IPS DF 19.7 (cell line): ENCODE data around the gene AP5S1.
"Not testable (repeated sequence)": the region's sequence is repeated elsewhere in the genome, so short reads cannot be mapped to it uniquely, and the experiment has no call there.

Experiments
- DNase-seq: peaks from one replicate; pipeline ENCODE4 v3.0.0-alpha.2; 2013; ENCODE audit warnings: low read depth, low spot score

Gene AP5S1

DNA sequence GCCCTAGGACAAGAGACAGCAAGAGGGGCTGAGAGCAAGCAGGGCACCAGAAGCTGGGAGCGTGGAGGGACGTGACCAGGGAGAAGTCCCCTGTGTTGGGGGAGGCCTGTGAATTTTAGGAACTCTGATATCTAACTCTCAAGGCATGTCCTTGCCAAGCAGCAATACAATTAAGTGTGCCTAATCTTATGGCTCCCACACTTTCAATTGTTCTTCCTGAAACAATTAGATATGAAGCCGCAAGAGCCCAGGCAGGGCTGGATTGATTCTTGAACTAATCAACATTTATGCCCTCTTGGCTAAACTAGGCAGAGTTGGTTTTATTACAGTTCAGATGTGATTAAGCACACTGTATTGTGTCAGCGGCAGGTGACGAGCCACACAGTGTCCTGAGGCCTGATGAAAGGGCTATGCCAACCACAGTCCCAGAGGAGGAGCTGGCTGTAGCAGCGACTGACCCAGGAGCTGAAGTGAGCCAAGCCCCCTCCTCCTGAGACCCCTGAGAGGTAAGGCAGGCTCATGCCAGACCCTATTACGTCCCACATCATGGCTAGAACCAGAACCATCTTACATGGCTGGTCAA is 22.1 kb downstream of the AP5S1 start:
- no peak for DNase-seq

DNA sequence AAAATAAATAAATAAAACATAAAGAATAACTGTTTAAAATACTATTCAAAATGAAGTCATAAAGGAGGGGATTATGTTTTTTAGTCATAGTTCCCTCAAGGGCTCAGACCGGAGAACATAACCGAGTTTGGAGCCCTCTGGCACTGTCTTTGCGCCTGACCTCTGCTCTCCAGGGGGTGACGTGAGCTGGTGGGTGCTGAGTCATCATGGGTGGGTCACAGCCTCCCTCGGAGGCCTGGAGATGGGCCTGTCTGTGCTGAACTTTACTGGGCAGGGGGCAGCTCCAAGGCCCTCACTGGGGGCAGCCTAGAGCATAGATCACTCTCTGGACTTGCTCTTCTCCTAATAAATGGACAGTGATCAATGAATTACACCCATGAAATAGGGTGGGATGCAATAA is 23.1 kb downstream of the AP5S1 start:
- DNase-seq, result no peak

- not testable (repeated sequence) for DNase-seq
Measured at GRCh38 chr20:3843990-3844619, 23.8 kb downstream of the AP5S1 start.

- no peak for DNase-seq
Measured at GRCh38 chr20:3846378-3846739, 26.0 kb downstream of the AP5S1 start.

DNA sequence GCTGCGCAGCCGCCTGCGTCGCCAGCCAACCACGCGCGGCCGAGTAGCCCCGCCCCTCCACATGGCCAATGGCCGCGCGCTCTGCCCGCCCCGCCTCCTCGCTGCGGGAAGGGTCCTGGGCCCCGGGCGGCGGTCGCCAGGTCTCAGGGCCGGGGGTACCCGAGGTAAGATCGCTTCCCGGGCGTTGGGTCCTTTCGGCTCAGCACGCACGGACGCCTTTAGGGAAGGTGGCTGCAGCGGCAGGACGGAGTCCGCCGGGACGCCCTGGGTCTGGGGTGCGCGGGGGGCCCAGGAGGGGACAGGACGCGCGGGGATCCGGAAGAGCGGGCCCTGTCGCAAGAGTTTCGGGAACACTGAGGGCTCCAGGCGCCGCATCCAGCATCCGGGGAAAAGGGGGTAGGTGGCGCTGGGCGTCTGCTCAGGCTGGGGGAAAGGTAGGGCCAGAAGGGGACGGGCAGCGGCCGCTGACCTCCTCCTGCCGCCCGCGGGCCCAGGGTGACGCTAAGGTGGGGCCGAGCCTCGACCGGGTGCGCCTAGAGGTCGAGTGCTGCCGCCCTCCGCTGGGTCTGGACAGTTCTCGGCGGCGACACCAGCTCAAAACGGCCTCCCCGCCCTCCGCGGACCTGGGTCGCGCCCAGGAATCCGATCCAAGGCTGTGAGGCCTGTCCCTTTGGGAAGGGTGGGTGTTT is 26.5 kb downstream of the AP5S1 start, which contains the start of gene MAVS:
Gene MAVS (plus strand): TSS at position 95 of the 689 bp plus-strand sequence. CDS start 7,791 bp downstream, outside the sequence.
- no peak for DNase-seq

- DNase-seq, result no peak
Measured at GRCh38 chr20:3847429-3847940, 27.1 kb downstream of the AP5S1 start.

- no peak for DNase-seq
Measured at GRCh38 chr20:3848565-3848964, 28.2 kb downstream of the AP5S1 start.

DNA sequence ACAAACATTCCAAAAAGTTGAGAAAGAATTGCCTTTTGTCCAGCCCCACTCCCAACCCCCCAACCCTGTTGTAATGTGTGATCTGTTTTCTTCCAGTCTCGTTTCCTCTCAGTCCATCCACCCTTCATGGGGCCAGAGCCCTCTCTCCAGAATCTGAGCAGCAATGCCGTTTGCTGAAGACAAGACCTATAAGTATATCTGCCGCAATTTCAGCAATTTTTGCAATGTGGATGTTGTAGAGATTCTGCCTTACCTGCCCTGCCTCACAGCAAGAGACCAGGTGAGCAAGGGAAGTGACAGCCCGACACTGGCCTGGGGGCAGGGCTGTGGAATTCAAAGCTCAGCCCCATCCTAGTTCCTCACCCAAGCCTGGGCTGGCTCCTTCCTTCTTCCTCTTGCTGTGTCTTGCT is 34.1 kb downstream of the AP5S1 start:
- no peak for DNase-seq

- DNase-seq, result no peak
Measured at GRCh38 chr20:3857405-3857804, 37.1 kb downstream of the AP5S1 start.

DNA sequence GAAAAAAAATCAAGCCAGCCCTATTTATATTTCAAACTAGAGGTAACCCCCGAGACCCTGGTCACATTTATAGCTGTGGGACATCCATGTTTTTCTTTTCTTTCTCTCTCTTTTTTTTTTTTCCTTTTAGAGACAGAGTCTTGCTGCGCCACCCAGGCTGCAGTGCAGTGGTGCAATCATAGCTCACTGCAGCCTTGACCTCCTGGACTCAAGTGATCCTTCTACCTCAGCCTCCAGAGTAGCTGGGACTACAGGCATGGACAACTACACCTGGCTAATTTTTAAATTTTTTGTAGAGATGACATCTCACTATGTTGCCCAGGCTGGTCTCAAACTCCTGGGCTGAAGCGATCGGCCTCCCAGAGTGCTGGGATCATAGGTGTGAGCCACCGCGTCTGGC is 38.3 kb downstream of the AP5S1 start:
- no peak for DNase-seq

- DNase-seq, result no peak
Measured at GRCh38 chr20:3861191-3861590, 40.8 kb downstream of the AP5S1 start.

- DNase-seq, result no peak
Measured at GRCh38 chr20:3862333-3862732, 42.0 kb downstream of the AP5S1 start.

- DNase-seq, result no peak
Measured at GRCh38 chr20:3863317-3863716, 43.0 kb downstream of the AP5S1 start.

DNA sequence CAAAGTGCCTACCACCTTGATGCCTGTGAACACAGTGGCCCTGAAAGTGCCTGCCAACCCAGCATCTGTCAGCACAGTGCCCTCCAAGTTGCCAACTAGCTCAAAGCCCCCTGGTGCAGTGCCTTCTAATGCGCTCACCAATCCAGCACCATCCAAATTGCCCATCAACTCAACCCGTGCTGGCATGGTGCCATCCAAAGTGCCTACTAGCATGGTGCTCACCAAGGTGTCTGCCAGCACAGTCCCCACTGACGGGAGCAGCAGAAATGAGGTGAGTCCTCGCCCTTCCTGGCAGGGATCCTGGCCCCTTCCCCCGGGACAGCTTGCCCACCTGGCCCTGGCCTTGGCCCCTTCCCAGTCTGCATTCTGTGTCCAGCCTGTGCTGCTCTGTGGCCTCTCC is 44.2 kb downstream of the AP5S1 start:
- no peak for DNase-seq

DNA sequence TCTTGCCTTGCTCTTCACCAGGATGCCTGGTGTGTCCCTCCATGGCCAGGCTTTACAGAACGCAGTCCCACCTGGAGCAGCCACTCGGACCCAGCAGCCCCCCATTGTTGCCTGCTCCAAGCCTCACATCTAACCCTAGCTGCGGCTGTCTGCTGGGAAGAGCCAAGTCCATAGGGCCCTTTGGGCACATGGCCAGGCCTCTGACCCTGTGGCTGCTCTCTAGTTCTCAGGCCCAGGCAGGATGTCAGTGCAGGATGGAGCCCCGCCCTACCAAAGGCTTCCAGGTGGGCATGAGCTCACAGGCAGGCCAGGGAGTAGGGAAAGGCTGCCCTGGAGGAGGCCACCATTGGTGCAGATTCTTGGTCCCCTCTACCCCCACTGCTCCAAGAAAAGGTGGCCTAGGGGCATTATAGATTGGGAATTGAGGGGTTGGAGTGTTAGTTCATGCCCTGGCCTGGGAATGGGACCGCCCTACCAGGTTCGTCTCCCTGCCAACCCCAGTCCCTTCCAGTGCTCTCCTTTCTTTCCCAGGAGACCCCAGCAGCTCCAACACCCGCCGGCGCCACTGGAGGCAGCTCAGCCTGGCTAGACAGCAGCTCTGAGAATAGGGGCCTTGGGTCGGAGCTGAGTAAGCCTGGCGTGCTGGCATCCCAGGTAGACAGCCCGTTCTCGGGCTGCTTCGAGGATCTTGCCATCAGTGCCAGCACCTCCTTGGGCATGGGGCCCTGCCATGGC is 45.0 kb downstream of the AP5S1 start:
- DNase-seq, result no peak

- no peak for DNase-seq
Measured at GRCh38 chr20:3865887-3866407, 45.6 kb downstream of the AP5S1 start.

DNA sequence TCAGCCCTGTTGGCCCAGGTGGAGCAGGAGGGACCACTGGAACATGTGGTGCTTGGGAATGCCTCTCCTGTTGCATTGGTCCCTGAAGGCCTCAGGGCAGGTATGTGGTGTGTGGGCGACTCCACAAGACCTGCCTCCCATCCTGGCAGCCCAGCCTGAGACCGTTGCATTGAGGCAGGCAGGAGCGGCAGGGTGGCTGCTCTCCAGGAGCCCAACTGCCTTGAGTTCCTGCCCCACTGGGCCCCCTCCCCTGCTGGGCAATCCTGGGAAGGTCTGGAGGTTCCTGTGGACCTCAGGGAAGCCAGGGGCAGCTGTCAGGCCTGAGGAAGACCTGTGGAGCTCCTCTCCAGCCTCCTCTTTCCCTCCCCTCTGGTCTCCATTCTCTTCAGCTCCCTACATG is 46.1 kb downstream of the AP5S1 start:
- DNase-seq, result no peak

GRCh38 chr20:3867802-3868201 is 47.5 kb downstream of the AP5S1 start:
- DNase-seq, result no peak

GRCh38 chr20:3869839-3870634 is 49.7 kb downstream of the AP5S1 start:
- DNase-seq, result no peak

DNA sequence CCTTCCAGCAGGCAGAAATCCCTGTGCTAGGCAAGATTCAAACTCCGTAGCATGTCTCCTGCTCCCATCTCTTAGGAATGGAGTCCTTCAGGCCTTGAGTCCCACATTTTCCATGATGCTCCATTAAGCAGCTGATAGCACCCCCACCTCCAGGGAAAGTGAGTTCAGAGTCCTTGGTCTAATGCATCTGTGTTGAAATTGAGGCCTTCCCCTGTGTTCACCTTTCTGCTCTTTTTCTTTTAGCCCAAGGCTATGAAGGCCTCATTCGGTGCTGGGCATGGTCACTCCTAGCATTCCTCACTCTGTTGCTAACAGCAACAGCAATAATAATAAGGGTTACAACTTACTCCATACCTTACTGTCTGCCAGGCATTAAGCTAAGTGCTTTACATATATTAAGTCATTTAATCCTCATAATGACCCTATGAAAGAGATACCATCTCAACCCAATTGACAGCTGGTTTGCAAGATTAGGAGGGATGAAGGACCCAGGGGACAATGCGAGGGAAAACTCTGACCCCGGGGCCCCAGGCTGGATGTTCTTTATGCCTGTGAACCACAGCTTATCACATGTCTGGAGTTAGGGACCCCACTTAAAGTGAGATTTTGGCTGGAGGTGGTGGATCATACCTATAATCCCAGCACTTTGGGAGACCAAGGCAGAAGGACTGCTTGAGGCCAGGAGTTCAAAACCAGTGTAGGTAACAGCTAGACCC is 51.4 kb downstream of the AP5S1 start:
- DNase-seq, result no peak

- no peak for DNase-seq
Measured at GRCh38 chr20:3873507-3873906, 53.2 kb downstream of the AP5S1 start.
